ENCODE measurements around the gene ABCC10.

GRCh38 chr6:43444036-43444435, 16.7 kb downstream of the ABCC10 start:
- TF ChIP-seq, protein P1, sequence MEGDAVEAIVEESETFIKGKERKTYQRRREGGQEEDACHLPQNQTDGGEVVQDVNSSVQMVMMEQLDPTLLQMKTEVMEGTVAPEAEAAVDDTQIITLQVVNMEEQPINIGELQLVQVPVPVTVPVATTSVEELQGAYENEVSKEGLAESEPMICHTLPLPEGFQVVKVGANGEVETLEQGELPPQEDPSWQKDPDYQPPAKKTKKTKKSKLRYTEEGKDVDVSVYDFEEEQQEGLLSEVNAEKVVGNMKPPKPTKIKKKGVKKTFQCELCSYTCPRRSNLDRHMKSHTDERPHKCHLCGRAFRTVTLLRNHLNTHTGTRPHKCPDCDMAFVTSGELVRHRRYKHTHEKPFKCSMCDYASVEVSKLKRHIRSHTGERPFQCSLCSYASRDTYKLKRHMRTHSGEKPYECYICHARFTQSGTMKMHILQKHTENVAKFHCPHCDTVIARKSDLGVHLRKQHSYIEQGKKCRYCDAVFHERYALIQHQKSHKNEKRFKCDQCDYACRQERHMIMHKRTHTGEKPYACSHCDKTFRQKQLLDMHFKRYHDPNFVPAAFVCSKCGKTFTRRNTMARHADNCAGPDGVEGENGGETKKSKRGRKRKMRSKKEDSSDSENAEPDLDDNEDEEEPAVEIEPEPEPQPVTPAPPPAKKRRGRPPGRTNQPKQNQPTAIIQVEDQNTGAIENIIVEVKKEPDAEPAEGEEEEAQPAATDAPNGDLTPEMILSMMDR (IDR thresholded peaks at IDR 0.05), result no peak
- TF ChIP-seq POLR2A (IDR thresholded peaks at IDR 0.05), result no peak

Data from Peyer's patch (tissue), 4 donors.